ACHN (cell line): Measurements from ENCODE around the gene RNF169.

Experiments used
- DNase-seq: peaks from one replicate; pipeline ENCODE4 v3.0.0-alpha.2; 2015
- in situ Hi-C: cut with HindIII; loops from 2 replicates; pipeline ENCODE4 v1.10.0; 2017; ENCODE audit warnings: low sequenced_read_pairs, low pct_ligation_motif_present, low pct_unique_long_range_greater_than_20kb

Gene RNF169

DNA sequence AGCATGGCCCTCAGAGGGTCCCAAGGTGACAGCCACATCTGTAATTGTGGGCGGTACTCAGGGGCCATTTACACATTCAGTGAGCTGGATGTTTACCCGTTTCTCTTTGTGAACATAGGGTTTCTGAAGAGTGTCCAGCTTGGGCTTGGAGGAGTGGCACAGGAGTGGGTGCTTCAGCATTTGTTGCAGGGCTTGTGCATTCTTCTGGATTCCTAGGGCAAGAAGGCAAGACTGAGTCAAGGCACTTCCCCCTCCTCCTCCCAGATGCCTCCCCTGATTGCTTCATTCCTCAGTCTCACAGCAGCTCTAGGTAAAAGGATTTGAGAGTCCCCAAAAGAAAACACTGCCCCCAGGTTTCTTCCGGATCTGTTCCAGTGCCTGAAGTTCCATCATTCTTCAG lies 95.4 kb downstream of the RNF169 start:
- in situ Hi-C loops: no loop called here
- DNase-seq: no peak

DNA sequence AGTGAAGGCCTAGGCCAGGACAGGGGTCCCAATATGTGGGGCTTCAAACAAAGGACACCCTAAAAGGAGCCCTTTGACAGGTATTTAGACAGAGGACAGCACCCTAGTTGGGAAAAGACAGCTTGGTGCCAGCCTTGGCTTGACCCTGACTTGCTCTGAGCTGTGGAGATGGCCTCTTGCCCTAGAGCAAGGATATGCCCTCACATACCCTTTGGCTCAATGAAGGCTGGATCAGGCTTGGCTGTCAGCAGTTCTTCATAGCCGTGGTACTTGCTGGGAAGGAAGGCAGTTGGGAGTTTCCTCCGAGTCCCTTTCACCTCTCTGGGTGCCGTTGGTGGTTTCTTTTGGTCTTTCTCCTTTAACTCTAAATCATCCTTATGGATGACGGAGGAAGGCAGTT lies 96.2 kb downstream of the RNF169 start:
- no peak for DNase-seq
- in situ Hi-C loops: no loop called here

DNA sequence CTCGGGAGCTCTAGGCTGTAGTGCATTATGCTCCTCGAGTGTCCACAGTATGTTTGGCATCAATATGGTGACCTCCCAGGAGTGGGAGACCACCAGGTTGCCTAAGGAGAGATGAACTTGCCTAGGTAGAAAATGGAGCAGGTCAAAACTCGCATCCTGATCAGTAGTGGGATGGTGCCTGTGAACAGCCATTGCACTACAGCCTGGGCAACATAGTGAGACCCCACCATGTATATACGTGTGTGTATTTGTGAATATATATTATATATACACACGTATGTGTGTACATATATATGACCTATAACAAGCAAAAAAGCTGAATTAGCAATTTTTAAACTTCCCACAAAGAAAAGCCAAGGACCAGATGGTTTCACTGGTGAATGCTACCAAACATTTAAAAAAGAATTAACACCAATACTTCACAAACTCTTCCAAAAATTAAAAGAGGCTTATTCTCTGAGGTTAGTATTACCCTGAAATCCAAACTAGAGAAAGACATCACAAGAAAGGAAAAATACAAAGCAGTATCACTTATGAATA lies 97.4 kb downstream of the RNF169 start:
- no peak for DNase-seq
- in situ Hi-C loops: no loop called here

DNA sequence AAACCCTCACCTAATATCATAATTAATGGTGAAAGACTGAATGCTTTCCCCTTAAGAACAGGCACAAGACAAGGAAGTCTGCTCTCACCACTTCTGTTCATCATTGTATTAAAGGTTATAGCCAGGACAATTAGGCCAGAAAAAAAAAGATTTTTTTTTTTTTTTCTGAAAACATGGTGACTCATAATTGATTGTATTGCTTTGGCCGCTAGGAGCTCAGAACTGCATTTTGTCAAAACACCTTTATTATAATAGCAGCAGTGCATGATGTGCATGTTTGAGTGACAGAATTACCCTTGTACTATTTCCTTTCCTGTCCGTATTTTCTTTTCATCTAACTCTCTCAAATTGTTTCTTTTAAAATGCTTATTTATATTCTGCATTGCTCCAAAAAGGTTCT lies 98.1 kb downstream of the RNF169 start:
- DNase-seq: no peak
- in situ Hi-C loops: no loop called here

DNA sequence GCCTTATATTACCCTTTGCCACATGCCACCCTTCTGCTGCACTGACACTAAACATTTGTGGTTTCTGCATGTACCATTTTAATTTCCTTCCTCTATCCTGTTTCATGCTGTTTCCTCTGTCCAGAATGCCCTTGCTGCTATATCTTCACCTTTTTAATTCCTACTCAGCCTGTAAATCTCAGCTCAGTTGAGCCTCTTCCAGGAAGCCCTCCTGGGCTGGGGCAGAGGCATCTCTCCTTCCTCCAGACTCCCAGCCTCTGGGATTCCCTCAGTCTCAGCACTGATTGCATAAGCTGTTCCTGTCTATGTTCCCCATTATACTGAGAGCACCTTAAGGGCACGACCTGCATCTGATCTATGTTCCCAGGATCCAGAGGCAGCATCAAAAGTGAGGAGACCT lies 98.7 kb downstream of the RNF169 start:
- no peak for DNase-seq
- in situ Hi-C loops: no loop called here

DNA sequence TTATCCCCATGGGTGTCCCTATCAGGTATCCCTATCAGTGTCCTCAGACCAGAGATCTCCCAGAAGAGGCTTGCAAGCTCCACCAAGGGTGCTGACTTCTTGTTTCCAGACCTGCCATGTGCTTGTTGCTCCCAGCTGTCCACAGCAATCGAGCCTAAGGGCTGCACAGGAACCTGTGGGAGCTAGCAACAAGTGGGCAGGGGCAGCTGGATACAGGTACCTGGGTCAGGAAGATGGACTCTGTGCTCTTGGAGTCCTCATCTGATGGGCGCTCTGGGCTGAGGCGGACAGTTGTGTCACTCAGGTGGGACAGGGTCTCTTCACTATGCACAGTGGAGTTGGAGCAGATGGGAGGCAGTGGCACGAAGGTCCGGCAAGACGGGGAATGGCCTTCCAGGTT lies 99.2 kb downstream of the RNF169 start:
- in situ Hi-C loops: no loop called here
- DNase-seq: no peak

DNA sequence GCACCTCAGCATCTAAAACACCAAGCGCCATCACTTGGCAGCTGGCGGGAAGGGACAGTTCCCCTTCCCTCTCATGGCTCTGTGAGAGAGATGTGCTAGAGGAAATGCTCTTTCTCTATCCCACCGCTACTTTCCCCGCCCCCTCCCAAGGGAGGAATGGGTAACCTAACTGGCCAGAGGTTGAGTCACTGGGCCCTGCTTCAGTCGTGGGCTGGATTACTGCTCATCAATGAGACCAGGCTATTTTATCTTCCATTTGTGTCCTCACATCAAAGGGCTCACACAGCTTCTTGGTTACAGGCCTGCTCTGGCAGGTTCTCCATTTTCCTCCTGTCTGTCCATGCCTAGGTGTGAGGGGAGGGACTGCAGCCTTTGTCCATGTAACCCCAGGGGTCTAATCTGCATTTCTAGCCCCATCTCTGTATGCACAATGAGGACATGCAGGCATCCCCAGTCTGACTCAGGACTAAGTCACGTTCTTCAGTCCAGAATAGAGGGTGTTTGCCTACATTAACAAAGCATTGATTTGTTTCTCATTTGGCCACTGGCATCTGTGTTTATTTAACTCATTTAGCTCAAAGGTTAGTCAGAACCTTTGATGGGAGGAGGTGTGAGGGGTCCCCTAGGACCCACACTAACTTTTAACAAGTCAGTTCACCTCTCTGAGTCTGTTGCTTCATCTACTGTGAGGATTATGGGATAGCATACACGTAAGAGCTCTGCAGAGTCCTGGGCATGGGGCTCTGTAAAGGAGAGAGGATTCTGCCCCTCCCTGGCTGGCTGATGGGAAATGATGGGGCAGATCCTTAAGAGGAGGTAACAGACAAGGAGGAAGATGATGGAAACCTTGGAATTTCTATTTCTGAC lies 101.1 kb downstream of the RNF169 start:
- DNase-seq: no peak
- in situ Hi-C loops: no loop called here

DNA sequence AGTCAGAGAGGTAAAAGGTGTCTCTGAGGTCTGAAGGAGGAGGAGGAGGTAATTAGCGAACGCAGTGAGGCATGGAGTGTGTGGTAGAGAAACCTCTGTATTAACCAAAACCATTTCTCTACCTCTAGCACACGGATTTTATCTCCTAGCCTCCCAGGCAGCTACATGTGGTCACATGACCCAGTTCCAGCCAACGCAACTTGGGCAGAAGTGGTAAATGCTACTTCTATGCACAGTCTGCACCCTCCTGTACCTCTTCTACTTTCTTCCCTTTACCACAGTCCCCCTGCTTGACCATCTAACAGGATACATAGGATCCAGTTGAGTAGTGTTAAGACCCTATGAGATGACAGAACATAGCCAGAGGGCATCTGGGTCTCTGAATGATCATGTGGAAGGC lies 104.6 kb downstream of the RNF169 start:
- no peak for DNase-seq
- in situ Hi-C loops: no loop called here

DNA sequence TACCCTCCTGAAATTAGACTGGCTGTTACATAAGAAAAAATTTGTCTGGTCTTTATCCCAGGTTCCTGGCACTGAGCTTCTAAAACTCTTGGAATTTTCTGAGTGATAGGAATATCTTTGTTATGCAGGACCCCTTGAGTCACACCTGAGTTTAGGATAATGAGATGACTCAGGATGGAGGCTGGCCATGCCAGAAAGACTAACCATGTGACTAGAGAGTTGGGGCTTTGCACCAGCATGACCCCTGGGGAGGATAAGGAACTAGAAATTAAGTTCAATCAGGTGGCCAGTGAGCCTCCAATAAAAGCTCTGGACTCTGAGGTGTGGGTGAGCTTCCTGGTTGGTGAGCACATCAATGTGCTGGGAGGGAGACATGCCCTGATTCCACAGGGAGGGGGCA lies 112.1 kb downstream of the RNF169 start:
- no peak for DNase-seq
- in situ Hi-C loops: no loop called here

DNA sequence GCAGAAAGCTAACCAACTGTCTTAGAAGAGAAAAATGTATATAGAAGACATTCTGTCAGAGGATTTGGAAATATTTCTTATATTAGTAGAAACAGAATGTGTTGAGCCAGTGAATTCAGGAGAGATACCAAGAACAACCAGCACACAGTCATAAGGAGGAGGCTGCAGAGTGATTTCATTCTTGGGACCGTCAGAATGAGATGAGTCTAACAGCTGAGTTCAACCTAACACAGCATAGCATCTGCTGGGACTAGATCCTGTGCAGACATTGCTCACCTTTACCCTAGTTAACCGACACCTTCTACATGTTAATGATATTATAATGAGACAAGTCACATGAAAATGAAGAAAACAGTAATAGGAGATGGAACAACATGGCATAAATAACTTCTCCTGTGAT lies 114.8 kb downstream of the RNF169 start:
- in situ Hi-C loops: no loop called here
- no peak for DNase-seq

DNA sequence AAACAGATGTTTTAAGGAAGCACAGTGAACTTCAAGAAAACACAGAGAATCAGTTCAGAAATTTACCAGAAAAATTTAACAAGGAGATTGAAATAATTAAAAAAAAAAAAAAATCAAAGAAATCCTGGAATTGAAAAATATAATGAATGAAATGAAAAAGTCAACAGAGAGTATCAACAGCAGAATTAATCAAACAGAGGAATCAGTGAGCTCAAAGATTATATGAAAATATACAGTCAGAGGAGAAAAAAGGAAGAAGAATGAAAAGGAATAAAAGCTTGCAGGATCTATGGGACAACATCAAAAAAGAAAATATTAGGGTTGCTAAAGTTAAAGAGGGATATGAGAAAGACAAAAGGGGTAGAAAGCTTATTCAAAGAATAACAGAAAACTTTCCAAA lies 117.9 kb downstream of the RNF169 start:
- no peak for DNase-seq
- in situ Hi-C loops: no loop called here

DNA sequence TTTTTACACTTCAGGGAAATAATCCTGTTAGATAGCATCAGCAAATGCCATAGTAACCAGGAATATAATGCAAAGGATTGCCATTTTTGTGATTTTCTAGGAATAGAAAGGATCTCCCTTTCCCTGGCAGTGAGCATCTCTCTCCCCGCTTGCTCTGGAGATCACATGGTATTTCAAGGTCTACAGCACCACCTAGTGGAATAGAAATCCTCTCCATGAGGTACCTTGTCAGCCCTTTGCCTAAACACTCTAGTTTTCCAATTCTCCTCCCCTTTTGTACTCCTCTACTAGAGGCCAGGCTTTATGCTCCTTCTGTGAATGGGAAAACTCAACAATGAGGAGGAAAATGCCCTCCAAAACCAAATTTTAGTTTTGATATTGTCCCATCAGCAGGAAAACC lies 121.8 kb downstream of the RNF169 start:
- in situ Hi-C loops: no loop called here
- DNase-seq: peak; percentile 60

DNA sequence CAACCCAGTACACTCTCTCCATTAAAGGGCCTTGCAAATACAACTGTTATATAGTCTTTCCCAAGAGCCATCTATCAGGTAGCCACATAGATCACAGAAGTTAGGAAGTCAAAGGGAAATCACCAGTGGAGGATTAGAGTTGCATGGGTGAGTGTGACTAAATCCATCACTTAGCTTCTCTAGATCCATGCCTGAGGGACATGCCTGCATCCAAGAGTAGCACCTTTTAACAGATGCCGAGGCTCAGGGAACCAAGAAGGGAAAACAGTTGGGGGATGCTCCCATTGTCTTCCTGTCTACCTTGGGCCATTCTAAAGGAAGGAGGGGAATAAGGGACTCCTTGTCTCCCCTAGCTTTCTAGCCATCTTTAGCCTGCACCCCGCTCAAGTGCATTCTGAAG lies 122.4 kb downstream of the RNF169 start:
- DNase-seq: no peak
- in situ Hi-C loops: no loop called here

DNA sequence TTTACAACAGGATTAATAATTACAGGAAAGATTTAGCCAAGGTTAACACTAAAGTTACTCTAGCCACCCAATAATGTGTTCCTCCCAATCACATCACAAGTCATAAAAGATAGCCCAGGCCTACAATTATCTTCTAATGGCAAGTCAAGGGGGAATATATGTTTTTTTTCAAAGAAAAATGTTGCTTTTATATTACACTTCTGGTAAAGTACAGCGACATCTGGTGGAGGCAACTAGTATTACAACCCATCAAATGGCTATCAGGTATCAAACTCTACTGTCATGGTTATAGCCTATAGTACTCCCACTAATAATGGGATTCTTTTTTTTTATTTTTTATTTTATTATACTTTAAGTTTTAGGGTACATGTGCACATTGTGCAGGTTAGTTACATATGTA lies 128.5 kb downstream of the RNF169 start:
- peak; percentile 19 for DNase-seq
- in situ Hi-C loops: no loop called here
